IMR-90 (cell line): Measurements from ENCODE around the gene CA12. TPM values are rescaled to one million over a fixed set of nuclear protein-coding genes. Genes with fewer than 3 reads are reported as not detected.

Experiments used
- ATAC-seq: fragments of 200-7000 bp; cut with Tn5 transposase; 2 replicates; pipeline ENCODE4 v1.9.1; 2020; ENCODE audit warnings: low read depth, mild to moderate bottlenecking, moderate library complexity
- BruUV-seq: library from RNA; stranded (reverse); fragments of 400-500 nt; replicated peaks from 2 replicates; lab custom pipeline; 2021; lab: Mats Ljungman, UMichigan
- CTCF ChIA-PET: fragments of 300-600 bp; formaldehyde crosslinking; extraction: SDS; loops from one replicate; lab custom pipeline; 2021; ENCODE audit warnings: antibody characterized with exemption; lab: Yijun Ruan, JAX
- POLR2A ChIA-PET: fragments of 300-600 bp; sonication (Branson Sonifier 250); formaldehyde crosslinking; loops from one replicate; lab custom pipeline; 2022; ENCODE audit warnings: antibody characterized with exemption; ENCODE audit not compliant: unreplicated experiment; lab: Charles Lee
- DNase-seq: peaks from one replicate; pipeline ENCODE4 v3.0.0; 2013
- H2AFZ ChIP-seq: replicated peaks from 2 replicates; pipeline ENCODE3; 2013; ENCODE audit warnings: low read length, mild to moderate bottlenecking; ENCODE audit not compliant: poor library complexity
- H2AK5ac ChIP-seq: 2 replicates; pipeline ENCODE4 v1.6.1; 2013; ENCODE audit warnings: low read depth, low read length, inconsistent platforms
- H2AK9ac ChIP-seq: replicated peaks from 2 replicates; pipeline ENCODE3; 2013; ENCODE audit warnings: mild to moderate bottlenecking, low read depth, low read length, moderate library complexity; ENCODE audit not compliant: poor library complexity
- H2BK120ac ChIP-seq: 2 replicates; pipeline ENCODE4 v1.6.1; 2013; ENCODE audit warnings: low read depth, low read length, inconsistent platforms
- H2BK15ac ChIP-seq: 3 replicates; pipeline ENCODE4 v1.6.1; 2013; ENCODE audit warnings: low read depth, low read length, inconsistent platforms
- H2BK20ac ChIP-seq: 2 replicates; pipeline ENCODE4 v1.6.1; 2013; ENCODE audit warnings: low read depth, mild to moderate bottlenecking, inconsistent platforms, low read length, moderate library complexity
- H2BK5ac ChIP-seq: 2 replicates; pipeline ENCODE4 v1.6.1; 2013; ENCODE audit warnings: mild to moderate bottlenecking, low read depth, low read length, inconsistent platforms; ENCODE audit not compliant: poor library complexity, severe bottlenecking
- H3K14ac ChIP-seq: replicated peaks from 2 replicates; pipeline ENCODE4 v1.6.1; 2013; ENCODE audit warnings: low read depth, low read length, inconsistent platforms
- H3K18ac ChIP-seq: 2 replicates; pipeline ENCODE4 v1.6.1; 2013; ENCODE audit warnings: low read depth, low read length, control low read depth
- H3K23ac ChIP-seq: 2 replicates; pipeline ENCODE4 v1.6.1; 2013; ENCODE audit warnings: low read depth, low read length, inconsistent platforms
- H3K27ac ChIP-seq: 2 replicates; pipeline ENCODE4 v1.5.1; 2013; ENCODE audit warnings: mild to moderate bottlenecking, control low read depth, low read length; ENCODE audit not compliant: insufficient read depth
- H3K27me3 ChIP-seq: 2 replicates; pipeline ENCODE4 v1.6.1; 2013; ENCODE audit warnings: low read length; ENCODE audit not compliant: control insufficient read depth, insufficient read depth
- H3K36me3 ChIP-seq: 2 replicates; pipeline ENCODE4 v1.6.1; 2013; ENCODE audit warnings: low read length, mixed read lengths; ENCODE audit not compliant: control insufficient read depth, insufficient read depth
- H3K4ac ChIP-seq: 2 replicates; pipeline ENCODE4 v1.6.1; 2013; ENCODE audit warnings: low read depth, low read length, inconsistent platforms
- H3K4me1 ChIP-seq: 2 replicates; pipeline ENCODE4 v1.6.1; 2013; ENCODE audit warnings: low read length, mixed read lengths; ENCODE audit not compliant: control insufficient read depth, insufficient read depth
- H3K4me2 ChIP-seq: 2 replicates; pipeline ENCODE4 v1.6.1; 2013; ENCODE audit warnings: low read depth, mild to moderate bottlenecking, control low read depth, low read length, moderate library complexity
- H3K4me3 ChIP-seq: 2 replicates; pipeline ENCODE4 v1.5.1; 2013; ENCODE audit warnings: low read depth, mild to moderate bottlenecking, control low read depth, low read length, moderate library complexity; ENCODE audit not compliant: insufficient read depth
- H3K56ac ChIP-seq: 2 replicates; pipeline ENCODE4 v1.6.1; 2013; ENCODE audit warnings: low read length, inconsistent platforms; ENCODE audit not compliant: insufficient read depth; ENCODE audit errors: extremely low read depth
- H3K79me1 ChIP-seq, 2 experiments: 2 replicates each; pipeline ENCODE4 v1.6.1; 2013; ENCODE audit warnings: low read length in 2 of 2, inconsistent platforms in 1 of 2, low read depth in 1 of 2
- H3K9ac ChIP-seq: 2 replicates; pipeline ENCODE4 v1.6.1; 2013; ENCODE audit warnings: low read depth, low read length, control low read depth
- H3K9me1 ChIP-seq: 2 replicates; pipeline ENCODE4 v1.6.1; 2013; ENCODE audit warnings: low read length, inconsistent platforms; ENCODE audit not compliant: insufficient read depth
- H3K9me3 ChIP-seq: 2 replicates; pipeline ENCODE4 v1.6.1; 2013; ENCODE audit warnings: low read length; ENCODE audit not compliant: control insufficient read depth, insufficient read depth
- H4K20me1 ChIP-seq: 2 replicates; pipeline ENCODE4 v1.6.1; 2013; ENCODE audit warnings: low read length, inconsistent platforms; ENCODE audit not compliant: insufficient read depth
- H4K5ac ChIP-seq: 2 replicates; pipeline ENCODE4 v1.6.1; 2013; ENCODE audit warnings: mild to moderate bottlenecking, low read depth, low read length, control low read depth
- H4K8ac ChIP-seq, 2 experiments: 2 replicates each; pipeline ENCODE4 v1.6.1; 2013; ENCODE audit warnings: low read depth in 2 of 2, low read length in 2 of 2, control low read depth in 1 of 2, inconsistent platforms in 1 of 2
- H4K91ac ChIP-seq: 2 replicates; pipeline ENCODE4 v1.6.1; 2013; ENCODE audit warnings: low read depth, low read length, inconsistent platforms; ENCODE audit not compliant: insufficient read depth
- CTCF ChIP-seq: conservative IDR thresholded peaks from 2 replicates; pipeline ENCODE4 v1.5.1; 2012; ENCODE audit warnings: mild to moderate bottlenecking, low read depth, low read length, improper control_type of control experiment
- MAZ ChIP-seq: IDR thresholded peaks from 2 replicates; pipeline ENCODE4 v1.6.1; 2012; ENCODE audit warnings: low read depth, mild to moderate bottlenecking, low read length, improper control_type of control experiment, moderate library complexity, borderline replicate concordance
- NFE2L2 ChIP-seq: fragments of 150-350 bp; IDR thresholded peaks from 2 replicates; pipeline ENCODE4 v1.6.1; 2016; ENCODE audit warnings: low read depth, mild to moderate bottlenecking, low read length
- WGBS, 2 experiments: methylation state at CpG; one replicate each; pipeline versions ENCODE4 v1.1.5 to v1.1.7; 2013; ENCODE audit warnings: missing lambda C conversion rate in 2 of 2; ENCODE audit not compliant: insufficient read length in 1 of 2; ENCODE audit errors: extremely low coverage in 2 of 2; 5-methylcytosine and 5-hydroxymethylcytosine counted together
- dilution Hi-C: fragments of 300-500 bp; cut with HindIII; formaldehyde crosslinking; loops from one replicate; pipeline ENCODE4 v1.14.3; 2018; ENCODE audit warnings: low sequenced_read_pairs; ENCODE audit not compliant: unreplicated experiment
- in situ Hi-C: fragments of 300-500 bp; cut with MboI; formaldehyde crosslinking; loops from 3 replicates; pipeline ENCODE4 v1.14.3; 2019; ENCODE audit warnings: low sequenced_read_pairs, inconsistent platforms, mixed read lengths
- intact Hi-C: fragments of 100-400 bp; cut with micrococcal nuclease; formaldehyde crosslinking; loops from 2 replicates; pipeline ENCODE4 v1.10.0; 2022
- polyA plus RNA-seq, 3 experiments: library from polyadenylated mRNA; depleted of rRNA; stranded (reverse); fragments of >200 nt; gene quantifications; 2 replicates each; pipeline ENCODE4 v1.2.3, GENCODE V29; 2012; ENCODE audit warnings: low replicate concordance in 1 of 3
- total RNA-seq: library from RNA; depleted of rRNA; stranded (reverse); fragments of >200 nt; gene quantifications from 2 replicates; pipeline ENCODE4 v1.2.3, GENCODE V29; 2012

The CA12 gene
- total and polyA plus RNA-seq, 2 of the 4 experiments (the other 2 are of a cell fraction), result 33.7 to 52.6 TPM

GRCh38 chr15:63411866-63412265 is 30.2 kb upstream of the CA12 start:
- ATAC-seq (no peak), DNase-seq (no peak)
- no TSS peak for BruUV-seq
- H2BK120ac ChIP-seq, result no peak overlapping the region
- no peak overlapping the region for H3K14ac ChIP-seq
- intact Hi-C loops (no loop called here), in situ Hi-C loops (loop anchor here (25.0 kb wide), 1 partner anchor 250 kb away; the partner anchor contains the start of gene RPS27L), dilution Hi-C loops (no loop called here)
- no peak overlapping the region for H2AK9ac ChIP-seq
- H3K27ac ChIP-seq, result no peak overlapping the region
- no peak overlapping the region for H3K4ac ChIP-seq
- no peak overlapping the region for H2BK20ac ChIP-seq
- CTCF ChIA-PET, result no interaction called here
- H3K56ac ChIP-seq, result no peak overlapping the region
- no peak overlapping the region for H2AFZ ChIP-seq
- no peak overlapping the region for H3K23ac ChIP-seq
- no peak overlapping the region for H4K5ac ChIP-seq
- POLR2A ChIA-PET, result interaction anchor here (0.6 kb wide), 1 partner anchor 478 kb away, joined by 7 read pairs; no protein-coding TSS in a partner anchor
- H4K20me1 ChIP-seq, result no peaks in the 10 kb centered on the region
- H3K9ac ChIP-seq, result no peak overlapping the region
- no peak overlapping the region for H4K8ac ChIP-seq
- no peaks in the 10 kb centered on the region; the same call in 1 of the 2 replicates for H3K9me3 ChIP-seq
- no peak overlapping the region for H2BK5ac ChIP-seq
- H3K18ac ChIP-seq, result no peak overlapping the region
- no peaks in the 10 kb centered on the region for H3K36me3 ChIP-seq
- H3K4me3 ChIP-seq, result no peak overlapping the region
- no peak overlapping the region for H2BK15ac ChIP-seq
- no peak for TF ChIP-seq MAZ
- no peak for TF ChIP-seq CTCF
- no peak for TF ChIP-seq NFE2L2
- H3K4me1 ChIP-seq, result no peaks in the 10 kb centered on the region
- WGBS, 2 experiments, result no CpG with 5 or more reads among the region's 4 CpGs
- H2AK5ac ChIP-seq, result no peak overlapping the region
- no peaks in the 10 kb centered on the region for H3K9me1 ChIP-seq
- no peaks in the 10 kb centered on the region for H3K79me1 ChIP-seq
- peaks cover 14% of the 10 kb centered on the region for H3K27me3 ChIP-seq
- no peak overlapping the region for H4K91ac ChIP-seq
- no peak overlapping the region for H3K4me2 ChIP-seq
